ENCODE measurements around the gene GPR3. TPM values are rescaled to one million over a fixed set of nuclear protein-coding genes. Genes with fewer than 3 reads are reported as not detected.

GPR3 gene
- total RNA-seq, 4 donors from 2014 or later = 0.13 to 4.5 TPM; not detected in 2

- Histone ChIP-seq H3K4me1 (peaks cover 37 to 51% (median 44%) of the 10 kb centered on the region in 4 donors), H3K9me3 (no peaks in the 10 kb centered on the region), H3K36me3 (peaks cover 36 to 42% (median 37%) of the 10 kb centered on the region in 4 donors), H3K4me3 (peak overlapping the region; percentile 77 to 96 (median 89)), H3K27ac (replicated peaks in 1 of 4) (peak overlapping the region; percentile 98 to 100 (median 99)), H3K27me3 (no peaks in the 10 kb centered on the region)
- DNase-seq (ENCODE audit: extremely low spot score) = peak; percentile 94
- 0% methylated on average over 6 of the region's 30 CpGs for whole genome bisulfite sequencing
- peak; percentile 17 for TF ChIP-seq POLR2A (IDR thresholded peaks at IDR 0.05; ENCODE audit: low read depth)
- TF ChIP-seq EP300 (IDR thresholded peaks at IDR 0.05) = no peak
- intact Hi-C loops (cut with DNase I) = no loop called here
Observed at GRCh38 chr1:27366113-27366410, 26.4 kb upstream of the GPR3 start.

- TF ChIP-seq POLR2AphosphoS5 (IDR thresholded peaks at IDR 0.05) (peak; percentile 93 to 96), POLR2A (IDR thresholded peaks at IDR 0.05; ENCODE audit: low read depth) (peak; percentile 88), EP300 (IDR thresholded peaks at IDR 0.05) (peak; percentile 52), CTCF (IDR thresholded peaks at IDR 0.05) (peak; percentile 20 to 51 (median 43))
- Histone ChIP-seq H3K27ac (replicated peaks in 1 of 4) (peak within 1 kb of the TSS; percentile 98 to 100 (median 99)), H3K36me3 (peaks cover 31 to 36% (median 32%) of the 10 kb centered on the region in 4 donors), H3K9me3 (no peaks in the 10 kb centered on the region), H3K27me3 (no peaks in the 10 kb centered on the region), H3K4me3 (peak within 1 kb of the TSS; percentile 77 to 96 (median 89)), H3K4me1 (peaks cover 37 to 49% (median 44%) of the 10 kb centered on the region in 4 donors)
- intact Hi-C loops (cut with DNase I) = no loop called here
- 0% methylated on average over 10 of the region's 67 CpGs for WGBS
- peak; percentile 98 for DNase-seq (ENCODE audit: extremely low spot score)
Observed at GRCh38 chr1:27366411-27367159, 25.8 kb upstream of the GPR3 start, which contains the start of gene MAP3K6. TSS of gene MAP3K6 (minus strand) at chr1:27366961. CDS start at chr1:27366597, 364 bp downstream.

GRCh38 chr1:27367160-27367650, 25.2 kb upstream of the GPR3 start:
- Histone ChIP-seq H3K4me1 (peaks cover 37 to 49% (median 44%) of the 10 kb centered on the region in 4 donors), H3K36me3 (peaks cover 25 to 30% (median 26%) of the 10 kb centered on the region in 4 donors), H3K4me3 (peak overlapping the region; percentile 77 to 96 (median 89)), H3K27ac (replicated peaks in 1 of 4) (peak overlapping the region; percentile 98 to 100 (median 99)), H3K9me3 (no peaks in the 10 kb centered on the region), H3K27me3 (no peaks in the 10 kb centered on the region)
- TF ChIP-seq POLR2AphosphoS5 (IDR thresholded peaks at IDR 0.05) = peak in 1 of 2 donors; percentile 66
- TF ChIP-seq POLR2A (IDR thresholded peaks at IDR 0.05; ENCODE audit: low read depth) = no peak
- TF ChIP-seq CTCF (IDR thresholded peaks at IDR 0.05) = no peak
- no peak for DNase-seq (ENCODE audit: extremely low spot score)
- WGBS = 35% methylated on average over 6 of the region's 8 CpGs
- intact Hi-C loops (cut with DNase I) = no loop called here

- intact Hi-C loops (cut with DNase I) = no loop called here
- peak overlapping the region in 1 of 4 donors; percentile 6 for H3K27ac ChIP-seq (replicated peaks in 1 of 4)
- TF ChIP-seq EP300 (IDR thresholded peaks at IDR 0.05) = no peak
- peak in 1 of 3 experiments; percentile 15 for TF ChIP-seq CTCF (IDR thresholded peaks at IDR 0.05)
Observed at GRCh38 chr1:27368869-27369582, 23.4 kb upstream of the GPR3 start.

More at GRCh38 chr1:27368869-27369582, 23.4 kb upstream of the GPR3 start:
- DNase-seq (ENCODE audit: extremely low spot score) = no peak
- H3K4me1 ChIP-seq = peaks cover 33 to 43% (median 41%) of the 10 kb centered on the region in 4 donors
- 70% methylated on average over 12 of the region's 13 CpGs for WGBS
- H3K36me3 ChIP-seq = peaks cover 7 to 12% (median 8%) of the 10 kb centered on the region in 4 donors
- no peak overlapping the region for H3K4me3 ChIP-seq
- no peaks in the 10 kb centered on the region for H3K27me3 ChIP-seq
- H3K9me3 ChIP-seq = no peaks in the 10 kb centered on the region

Data from esophagus muscularis mucosa (tissue), 4 donors.